Spleen (tissue), 7 donors: ENCODE measurements around the gene ZNF229.
A peak's percentile ranks its signal among the peaks of the same experiment; 100 is the strongest.

ENCODE experiments used
- CTCF ChIP-seq, 11 experiments: fragments of 200-600 bp in 7 of 11; fragments of 450-650 bp in 4 of 11; sonication (generic) in 4 of 11; IDR thresholded peaks in 8 of 11; conservative IDR thresholded peaks in 3 of 11; 1 replicate in 7 of 11; 2 replicates in 4 of 11; pipeline versions ENCODE4 v1.4.0 to v1.8.0; 2016 to 2021; ENCODE audit warnings: antibody characterized with exemption in 11 of 11, inconsistent platforms in 4 of 11, mild to moderate bottlenecking in 1 of 11
- POLR2AphosphoS5 ChIP-seq, 3 donors: sonication (generic); formaldehyde crosslinking; IDR thresholded peaks; one replicate each; pipeline ENCODE4 v1.5.1; 2017; ENCODE audit warnings: antibody characterized with exemption in 3 of 3
- donor health status: DM: no; HTN: no; CAD: no; lungs with moderate emphysema.
- donor health status: DM: no; HTN: no; CAD: no.
- donor health status: DM: no; HTN: no; CAD: no.

- TF ChIP-seq POLR2AphosphoS5 (IDR thresholded peaks at IDR 0.05) (peak; percentile 70 to 79 (median 76)), CTCF (IDR thresholded peaks at IDR 0.05 in 8 of 11, conservative IDR thresholded peaks at IDR 0.05 in 3 of 11) (no peak)
Observed at GRCh38 chr19:44401139-44402115, 46.8 kb downstream of the ZNF229 start, which contains the start of gene ZNF285.
